T47D (cell line): ENCODE results near the gene IFIT3.

Experiments used
- DNase-seq, 2 experiments: peaks; one replicate each; pipeline versions ENCODE4 v3.0.0 to v3.0.0-alpha.2; 2011 to 2012; ENCODE audit warnings: low read depth in 1 of 2, low spot score in 1 of 2
- JUND ChIP-seq: IDR thresholded peaks from 2 replicates; pipeline ENCODE4 v1.6.1; 2012; ENCODE audit warnings: low read depth
- in situ Hi-C: cut with HindIII; loops from 2 replicates; pipeline ENCODE4 v1.10.0; 2016; ENCODE audit warnings: low sequenced_read_pairs, low pct_unique_long_range_greater_than_20kb

Gene IFIT3

DNA sequence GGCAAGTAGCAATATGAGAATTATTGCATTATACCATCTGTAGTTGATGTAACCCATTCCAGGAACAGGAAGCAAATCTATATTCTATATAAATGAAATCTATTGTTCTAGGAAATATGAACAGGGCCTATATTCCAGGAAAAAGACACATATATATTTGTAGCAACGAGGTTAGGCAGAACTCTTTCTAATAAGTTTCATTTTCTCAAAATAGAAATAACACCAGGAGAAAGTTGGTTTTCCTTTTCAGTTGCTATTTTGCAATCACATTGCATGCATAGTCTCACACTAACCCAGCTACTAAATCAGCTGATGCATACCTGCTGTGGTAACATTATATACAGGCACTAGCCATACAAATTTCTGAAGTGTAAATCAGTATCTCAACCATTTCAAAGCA is 32.2 kb upstream of the IFIT3 start:
- in situ Hi-C loops = no loop called here
- DNase-seq = no peak
- no peak for TF ChIP-seq JUND

DNA sequence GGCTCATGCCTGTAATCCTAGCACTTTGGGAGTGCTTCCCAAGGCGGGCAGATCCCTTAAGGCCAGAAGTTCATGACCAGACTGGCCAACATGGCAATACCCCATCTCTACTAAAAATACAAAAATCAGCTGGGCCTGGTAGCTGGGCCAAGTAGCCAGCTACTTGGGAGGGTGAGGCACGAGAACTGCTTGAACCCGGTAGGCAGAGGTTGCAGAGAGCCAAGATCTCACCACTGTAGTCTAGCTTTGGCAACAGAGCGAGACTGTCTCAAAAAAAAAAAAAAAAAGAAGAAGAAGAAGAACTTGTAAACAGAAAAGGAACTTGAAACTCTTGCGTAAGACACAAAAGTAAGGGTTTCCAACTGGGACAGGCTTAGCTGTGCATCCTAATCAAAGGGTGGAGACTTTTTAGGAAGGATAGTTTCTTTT is 31.6 kb upstream of the IFIT3 start:
- no peak for DNase-seq
- in situ Hi-C loops = no loop called here
- TF ChIP-seq JUND = no peak

DNA sequence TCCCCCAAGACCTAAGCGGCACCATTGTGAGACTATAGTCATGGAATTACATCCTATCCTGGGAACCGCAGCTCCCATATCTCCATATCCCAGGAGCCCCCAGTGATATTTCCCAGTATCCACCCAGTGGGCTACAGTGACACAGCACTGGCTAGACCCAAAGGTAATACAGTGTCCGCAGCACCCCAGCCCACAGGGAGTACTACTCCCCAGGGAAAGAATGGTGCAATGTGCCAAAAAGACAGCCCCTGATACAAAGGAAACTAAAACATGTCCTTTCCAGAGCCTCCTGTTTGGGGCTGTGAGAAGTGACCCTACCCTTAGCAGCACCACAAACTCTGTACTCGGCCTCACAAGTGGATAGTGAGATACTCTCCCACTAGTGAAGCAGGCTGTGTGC is 30.4 kb upstream of the IFIT3 start:
- in situ Hi-C loops = no loop called here
- TF ChIP-seq JUND = no peak
- no peak for DNase-seq

DNA sequence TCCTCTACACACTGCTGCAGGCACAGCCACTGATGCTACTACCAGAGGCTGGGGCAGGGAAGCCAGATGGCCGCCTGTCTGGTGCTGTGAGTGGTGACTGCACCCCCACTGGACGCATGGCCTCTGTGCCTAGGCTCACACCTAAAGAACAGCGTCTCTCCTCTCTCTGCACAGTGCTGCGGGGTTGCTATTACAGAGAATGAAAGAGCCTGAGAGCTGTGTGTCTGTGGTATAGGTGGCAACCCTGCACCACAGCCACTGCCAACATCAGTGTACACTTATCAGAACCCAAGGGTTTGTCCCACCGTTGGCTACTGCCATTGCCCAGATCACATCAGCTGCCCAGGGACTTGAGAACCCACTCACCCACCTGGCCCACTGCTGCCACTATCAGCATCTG is 30.0 kb upstream of the IFIT3 start:
- in situ Hi-C loops = no loop called here
- TF ChIP-seq JUND = no peak
- no peak for DNase-seq

DNA sequence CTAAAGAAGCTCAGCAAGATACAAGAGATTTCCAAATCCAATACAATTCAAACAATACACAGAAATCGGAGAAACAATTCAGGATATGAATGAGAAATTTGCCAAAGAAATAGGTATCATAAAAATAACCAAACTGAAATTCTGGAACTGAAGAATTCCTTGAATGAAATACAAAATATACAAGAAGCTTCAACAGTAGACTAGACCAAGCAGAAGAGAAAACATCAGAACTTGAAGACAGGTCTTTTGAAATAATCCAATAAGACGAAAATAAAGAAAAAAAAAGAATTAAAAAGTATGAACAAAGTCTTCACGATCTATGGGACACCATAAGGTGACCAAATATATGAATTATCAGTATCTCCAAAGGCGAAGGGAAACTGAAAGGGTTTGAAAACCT is 28.8 kb upstream of the IFIT3 start:
- DNase-seq = no peak
- in situ Hi-C loops = no loop called here
- no peak for TF ChIP-seq JUND

DNA sequence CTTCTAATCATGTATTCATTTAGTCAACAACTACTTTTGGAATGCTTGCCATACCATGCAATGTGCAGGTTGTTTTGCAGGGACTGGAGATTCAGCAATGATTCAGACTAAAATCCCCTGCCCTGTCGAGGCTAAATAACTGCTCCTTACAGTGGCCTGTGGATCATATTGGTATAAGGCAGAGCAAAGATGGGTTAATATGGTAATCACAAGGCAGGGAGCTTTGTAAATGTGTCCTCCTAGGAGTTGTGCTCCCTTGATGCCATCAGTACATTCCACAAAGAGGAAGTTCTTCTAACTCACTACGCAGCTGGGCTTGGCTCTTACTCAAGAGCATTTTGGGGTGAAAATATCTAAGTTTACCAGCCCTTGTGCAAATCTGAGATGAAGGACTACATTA is 26.6 kb upstream of the IFIT3 start:
- TF ChIP-seq JUND = no peak
- peak in 1 of 2 experiments; percentile 24 for DNase-seq
- in situ Hi-C loops = no loop called here

DNA sequence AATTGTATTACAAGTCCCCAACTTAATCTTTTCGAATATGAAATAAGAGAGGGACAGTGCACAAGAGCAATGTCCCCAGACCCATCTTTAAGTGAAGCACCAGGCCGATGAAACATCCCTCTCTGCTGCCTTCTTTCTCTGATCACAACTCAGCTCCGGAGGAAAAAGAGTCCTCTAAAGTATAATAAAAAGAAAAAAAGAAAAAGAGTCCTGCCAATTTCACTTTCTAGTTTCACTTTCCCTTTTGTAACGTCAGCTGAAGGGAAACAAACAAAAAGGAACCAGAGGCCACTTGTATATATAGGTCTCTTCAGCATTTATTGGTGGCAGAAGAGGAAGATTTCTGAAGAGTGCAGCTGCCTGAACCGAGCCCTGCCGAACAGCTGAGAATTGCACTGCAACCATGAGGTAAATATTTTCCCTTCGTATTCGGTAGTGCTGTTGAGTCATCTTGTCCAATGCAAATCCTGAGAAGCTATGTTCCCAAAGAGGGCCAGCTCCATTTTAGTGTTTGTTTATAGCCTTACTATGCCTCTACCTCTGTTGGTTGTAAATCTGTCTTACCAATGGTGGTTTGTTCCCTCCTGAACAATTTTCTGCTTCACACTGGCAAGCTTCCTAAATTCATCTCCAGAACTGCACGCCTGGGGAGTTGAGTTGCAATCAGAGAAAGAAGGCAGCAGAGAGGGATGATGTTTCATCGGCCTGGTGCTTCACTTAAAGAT is 25.9 kb upstream of the IFIT3 start, which contains the start of gene IFIT2:
Gene IFIT2, plus strand, starts transcription at position 326 of the 725 bp plus-strand sequence. Its CDS starts 78 bp downstream, at position 404.
- in situ Hi-C loops = no loop called here
- peak; percentile 43 to 67 for DNase-seq

DNA sequence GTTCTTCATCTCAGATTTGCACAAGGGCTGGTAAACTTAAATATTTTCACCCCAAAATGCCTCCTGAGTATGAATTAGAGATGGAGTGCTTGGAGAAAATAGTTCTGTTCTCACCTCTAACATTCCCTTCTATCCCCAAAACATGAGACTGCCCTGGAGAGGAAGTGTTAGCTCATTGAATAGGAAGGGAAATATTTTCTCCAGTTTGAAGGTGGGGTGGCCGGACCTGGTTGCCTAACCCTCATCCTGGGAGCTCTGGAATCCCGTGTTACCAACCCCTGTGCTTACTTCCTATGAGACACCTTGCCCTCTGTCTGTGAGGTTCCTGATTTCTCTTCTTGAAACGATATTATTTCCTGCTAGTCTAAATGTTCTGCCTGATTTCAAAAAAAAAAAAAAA is 25.2 kb upstream of the IFIT3 start:
- TF ChIP-seq JUND = no peak
- no peak for DNase-seq
- in situ Hi-C loops = no loop called here

More for the DNA sequence above, 25.9 kb upstream of the IFIT3 start, which contains the start of gene IFIT2:
- TF ChIP-seq JUND = no peak

DNA sequence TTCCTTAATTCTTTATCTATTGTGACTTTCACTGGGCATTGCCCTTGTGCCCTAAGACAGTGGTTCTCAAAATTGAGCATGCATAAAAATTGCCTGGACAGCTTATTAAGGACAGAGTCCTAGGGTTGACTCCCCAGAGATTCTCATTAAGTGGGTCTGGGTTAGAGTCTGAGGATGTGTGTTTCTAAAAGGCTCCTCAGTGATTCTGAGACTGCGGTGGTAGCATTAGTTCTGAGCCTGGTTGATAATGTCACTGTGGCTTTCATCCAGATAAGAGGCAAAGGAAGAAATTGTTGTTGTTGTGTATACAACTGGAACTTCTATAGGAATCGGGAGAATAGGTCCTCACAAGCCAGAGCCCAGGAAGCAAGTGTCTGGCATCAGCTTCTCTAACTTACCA is 24.6 kb upstream of the IFIT3 start:
- in situ Hi-C loops = no loop called here

DNA sequence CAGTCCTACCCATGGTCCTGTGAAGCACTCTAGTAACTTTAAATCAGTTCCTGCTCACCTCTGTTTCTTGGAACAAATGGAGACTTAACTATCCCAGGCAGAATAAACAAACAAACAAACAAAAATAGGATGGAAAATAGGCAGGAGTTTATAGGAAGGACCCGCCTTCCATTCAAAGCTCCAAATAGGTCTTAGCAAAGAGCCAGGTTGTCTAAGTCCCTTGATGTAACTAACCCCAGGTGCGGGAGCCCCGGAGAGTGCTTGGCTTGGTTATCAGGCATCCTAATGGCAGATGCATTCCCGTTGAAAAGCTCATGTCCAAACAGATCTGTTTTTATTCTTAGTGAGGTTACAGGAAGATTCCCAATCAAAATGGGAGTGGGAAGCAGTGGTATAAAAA is 23.8 kb upstream of the IFIT3 start:
- in situ Hi-C loops = no loop called here
- no peak for TF ChIP-seq JUND
- no peak for DNase-seq

More for the DNA sequence above, 24.6 kb upstream of the IFIT3 start:
- no peak for TF ChIP-seq JUND
- no peak for DNase-seq

DNA sequence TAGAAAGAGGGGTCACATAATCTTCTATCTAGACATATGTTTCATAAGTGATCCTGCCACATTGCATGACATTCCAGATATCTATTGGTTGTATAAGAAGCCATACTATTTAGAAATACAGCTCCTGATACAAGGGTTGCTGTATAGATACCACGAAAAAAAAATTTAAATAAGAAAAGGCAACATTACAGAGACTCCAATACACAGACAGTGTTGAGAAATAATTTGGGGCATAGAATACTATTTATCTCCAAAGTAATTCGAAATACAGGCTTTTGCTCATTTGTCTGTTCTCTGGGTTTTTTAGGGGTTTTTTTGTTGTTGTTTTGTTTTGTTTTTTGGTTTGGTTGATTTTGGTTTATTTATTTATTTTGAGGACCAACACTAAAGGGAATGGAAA is 23.4 kb upstream of the IFIT3 start:
- in situ Hi-C loops = no loop called here
- DNase-seq = no peak
- TF ChIP-seq JUND = no peak

DNA sequence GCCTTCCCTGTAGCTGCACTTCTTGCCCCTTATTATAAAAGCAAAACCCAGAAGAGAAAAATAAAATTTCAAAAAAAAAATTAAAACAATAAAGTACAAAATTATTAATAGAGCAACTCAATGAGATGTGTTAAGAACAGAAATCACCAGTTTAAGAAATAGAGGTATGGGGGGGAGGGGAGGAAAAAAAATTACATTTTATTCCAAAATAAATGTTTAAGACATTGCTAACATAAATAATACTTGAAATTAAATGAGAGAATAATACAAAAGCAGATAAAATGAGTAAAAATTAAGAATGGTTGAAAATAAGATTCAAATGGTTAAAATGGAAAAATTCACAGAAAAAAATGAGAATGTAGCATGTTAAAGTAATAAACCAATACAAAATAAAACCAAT is 22.9 kb upstream of the IFIT3 start:
- DNase-seq = no peak
- in situ Hi-C loops = no loop called here
- TF ChIP-seq JUND = no peak

DNA sequence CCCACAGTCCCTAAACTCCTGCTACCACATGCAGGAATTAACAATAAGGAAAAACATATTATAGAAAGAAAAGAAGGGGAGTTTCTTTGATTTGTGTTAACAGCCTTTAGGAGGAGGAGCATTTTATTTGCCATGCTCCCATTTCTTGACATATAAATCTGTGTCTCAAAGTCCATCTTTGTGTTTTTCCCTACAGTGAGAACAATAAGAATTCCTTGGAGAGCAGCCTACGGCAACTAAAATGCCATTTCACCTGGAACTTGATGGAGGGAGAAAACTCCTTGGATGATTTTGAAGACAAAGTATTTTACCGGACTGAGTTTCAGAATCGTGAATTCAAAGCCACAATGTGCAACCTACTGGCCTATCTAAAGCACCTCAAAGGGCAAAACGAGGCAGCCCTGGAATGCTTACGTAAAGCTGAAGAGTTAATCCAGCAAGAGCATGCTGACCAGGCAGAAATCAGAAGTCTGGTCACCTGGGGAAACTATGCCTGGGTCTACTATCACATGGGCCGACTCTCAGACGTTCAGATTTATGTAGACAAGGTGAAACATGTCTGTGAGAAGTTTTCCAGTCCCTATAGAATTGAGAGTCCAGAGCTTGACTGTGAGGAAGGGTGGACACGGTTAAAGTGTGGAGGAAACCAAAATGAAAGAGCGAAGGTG is 21.9 kb upstream of the IFIT3 start:
- TF ChIP-seq JUND = no peak
- DNase-seq = no peak
- in situ Hi-C loops = no loop called here
